ENCODE data around the gene ELMOD1.

The ELMOD1 gene

DNA sequence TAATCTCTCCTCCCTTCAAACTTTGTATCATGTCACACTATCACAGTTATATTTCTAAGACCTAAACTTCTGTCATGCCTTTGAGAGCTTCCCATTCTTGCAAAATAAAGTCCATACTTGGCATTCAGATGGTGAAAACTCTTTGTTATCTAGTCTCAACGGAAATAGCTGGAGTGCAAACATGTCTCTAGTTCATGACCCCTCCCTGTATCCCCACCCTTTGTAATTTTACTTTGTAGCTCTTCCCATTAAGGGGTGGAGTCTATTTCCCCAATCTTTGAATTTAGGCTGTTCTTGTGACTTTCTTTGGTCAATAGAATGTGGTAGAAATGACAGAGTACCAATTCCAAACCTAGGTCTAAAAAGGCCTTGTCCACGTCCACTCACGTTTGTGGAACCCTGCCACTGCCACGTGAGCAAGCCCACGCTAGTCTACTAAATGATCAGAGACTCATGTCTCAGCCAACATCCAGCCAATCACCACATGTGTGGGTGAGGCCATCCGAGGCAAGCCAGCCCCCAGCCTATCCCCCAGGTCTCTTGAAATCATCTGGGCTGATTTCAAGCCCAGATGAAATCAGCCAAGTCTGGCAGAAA lies 97.5 kb downstream of the ELMOD1 start:
- Histone ChIP-seq H3K4me3 (ENCODE audit: low read depth, low read length) (no peak overlapping the region), H2AFZ (ENCODE audit: low read length, unreplicated experiment) (no peak overlapping the region)

DNA sequence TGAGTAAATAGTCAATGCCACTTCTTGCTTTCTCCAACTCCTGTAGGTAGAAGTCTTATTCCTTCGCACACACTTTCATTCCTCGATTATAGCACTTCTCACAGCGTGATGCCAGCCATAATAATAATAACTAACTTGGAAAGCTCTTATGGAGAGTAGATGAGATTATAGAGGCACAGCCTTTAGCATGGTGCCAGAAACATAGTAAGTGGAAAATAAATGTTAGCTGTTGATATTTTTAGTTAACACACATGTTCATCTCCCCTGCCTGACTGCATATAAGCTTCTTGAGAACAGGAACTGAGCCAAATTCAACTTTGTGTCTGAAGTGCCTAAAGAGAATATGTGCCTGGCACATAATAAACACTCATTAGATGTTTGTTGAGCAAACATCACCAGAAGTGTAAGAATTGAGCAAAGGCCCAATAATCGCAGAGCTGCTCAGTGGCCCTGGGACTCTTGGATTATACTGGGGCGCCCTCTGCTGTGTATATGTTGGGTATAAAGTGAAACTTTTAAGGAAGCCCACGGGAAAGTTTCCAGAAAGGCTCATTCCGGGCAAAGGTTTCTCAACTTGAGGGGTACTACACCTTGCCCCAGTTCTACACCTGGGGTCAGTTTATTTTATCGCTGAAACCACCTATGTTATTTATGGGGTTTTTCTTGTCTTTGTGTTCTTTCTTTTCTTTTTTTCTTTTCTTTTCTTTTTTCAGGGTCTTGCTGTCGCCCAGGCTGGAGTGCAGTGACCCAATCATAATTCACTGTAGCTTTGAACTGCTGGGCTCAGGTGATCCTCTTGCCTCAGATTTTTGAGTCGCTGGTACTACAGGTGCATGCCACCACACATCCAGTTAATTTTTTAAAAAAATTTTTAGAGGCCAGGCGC lies 98.6 kb downstream of the ELMOD1 start:
- Histone ChIP-seq H3K36me3 (ENCODE audit: insufficient read depth, low read length) (no peaks in the 10 kb centered on the region), H3K27ac (ENCODE audit: low read depth, low read length) (no peak overlapping the region), H3K79me2 (ENCODE audit: control insufficient read depth, insufficient read depth, low read length, unreplicated experiment) (no peaks in the 10 kb centered on the region), H3K4me1 (ENCODE audit: control insufficient read depth, insufficient read depth, low read length, unreplicated experiment) (peaks cover 13% of the 10 kb centered on the region), H3K27me3 (ENCODE audit: insufficient read depth, low read length) (no peaks in the 10 kb centered on the region), H3K4me3 (ENCODE audit: low read depth, low read length) (no peak overlapping the region), H2AFZ (ENCODE audit: low read length, unreplicated experiment) (peak overlapping the region; percentile 45)

More for the DNA sequence above, 97.5 kb downstream of the ELMOD1 start:
- Histone ChIP-seq H3K36me3 (ENCODE audit: insufficient read depth, low read length) (no peaks in the 10 kb centered on the region), H3K27ac (ENCODE audit: low read depth, low read length) (no peak overlapping the region), H3K4me1 (ENCODE audit: control insufficient read depth, insufficient read depth, low read length, unreplicated experiment) (peaks cover 13% of the 10 kb centered on the region), H3K27me3 (ENCODE audit: insufficient read depth, low read length) (no peaks in the 10 kb centered on the region), H3K79me2 (ENCODE audit: control insufficient read depth, insufficient read depth, low read length, unreplicated experiment) (no peaks in the 10 kb centered on the region)

DNA sequence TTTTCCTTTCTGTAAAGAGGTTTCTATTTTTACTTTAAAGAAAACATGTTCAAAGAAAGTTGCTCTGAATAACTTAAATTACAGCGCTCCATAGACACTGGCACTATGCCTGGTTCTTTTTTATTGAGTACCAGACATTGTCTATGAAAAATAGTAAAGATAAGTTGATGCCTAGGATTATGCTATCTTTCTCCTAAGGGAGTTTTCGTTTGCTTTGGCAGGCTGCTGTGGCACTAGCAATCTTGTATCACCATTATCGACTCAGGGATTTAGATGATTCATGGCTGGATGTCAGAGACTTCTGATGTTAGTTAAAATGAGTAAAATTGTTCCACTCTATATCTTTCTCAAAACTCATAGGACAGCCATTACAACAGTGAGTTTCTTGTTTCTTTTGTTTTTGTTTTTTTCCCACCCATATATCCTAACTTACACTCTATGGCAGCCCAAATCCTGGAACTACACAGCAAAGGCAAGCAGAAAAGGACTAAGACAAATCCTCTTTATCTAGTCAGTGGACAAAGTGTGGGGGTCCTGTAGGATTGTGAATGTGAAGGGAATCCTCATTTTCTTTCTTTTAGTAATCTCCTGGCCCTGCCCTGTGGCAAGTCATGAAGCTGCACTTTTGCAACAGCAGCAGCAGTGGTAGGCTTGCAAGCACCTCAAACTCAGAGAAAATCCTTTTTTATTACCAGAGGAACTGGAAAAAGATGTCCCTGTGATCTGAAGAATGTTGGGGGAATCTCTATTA lies 100.2 kb downstream of the ELMOD1 start:
- Histone ChIP-seq H3K4me1 (ENCODE audit: control insufficient read depth, insufficient read depth, low read length, unreplicated experiment) (peaks cover 23% of the 10 kb centered on the region), H3K27ac (ENCODE audit: low read depth, low read length) (peak overlapping the region; percentile 48), H3K36me3 (ENCODE audit: insufficient read depth, low read length) (no peaks in the 10 kb centered on the region), H3K79me2 (ENCODE audit: control insufficient read depth, insufficient read depth, low read length, unreplicated experiment) (no peaks in the 10 kb centered on the region), H2AFZ (ENCODE audit: low read length, unreplicated experiment) (peak overlapping the region; percentile 74), H3K27me3 (ENCODE audit: insufficient read depth, low read length) (no peaks in the 10 kb centered on the region), H3K4me3 (ENCODE audit: low read depth, low read length) (peak overlapping the region; percentile 61)

DNA sequence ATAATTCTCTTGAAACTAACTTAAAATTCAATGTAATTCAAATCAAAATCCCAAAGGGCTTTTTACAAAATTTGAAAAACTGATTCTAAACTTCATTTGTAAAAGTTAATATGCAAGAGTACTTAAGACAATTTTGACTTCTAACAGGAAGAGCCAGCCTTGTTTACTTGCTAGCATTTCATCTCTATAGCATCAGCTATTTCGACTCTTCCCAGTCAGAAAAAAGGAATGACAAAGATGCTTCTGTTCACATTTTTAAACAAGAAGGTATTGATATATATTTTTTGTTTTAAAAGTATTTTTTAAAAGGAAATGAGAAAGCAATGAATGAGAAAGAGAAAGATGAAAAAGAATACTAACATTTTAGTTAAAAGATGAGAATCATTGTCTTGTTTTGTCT lies 104.5 kb downstream of the ELMOD1 start:
- H3K79me2 ChIP-seq (ENCODE audit: control insufficient read depth, insufficient read depth, low read length, unreplicated experiment) = no peaks in the 10 kb centered on the region
- peak overlapping the region; percentile 86 for H3K27ac ChIP-seq (ENCODE audit: low read depth, low read length)
- H3K36me3 ChIP-seq (ENCODE audit: insufficient read depth, low read length) = no peaks in the 10 kb centered on the region
- H2AFZ ChIP-seq (ENCODE audit: low read length, unreplicated experiment) = peak overlapping the region; percentile 51
- H3K27me3 ChIP-seq (ENCODE audit: insufficient read depth, low read length) = no peaks in the 10 kb centered on the region
- no peak overlapping the region for H3K4me3 ChIP-seq (ENCODE audit: low read depth, low read length)
- peaks cover 29% of the 10 kb centered on the region for H3K4me1 ChIP-seq (ENCODE audit: control insufficient read depth, insufficient read depth, low read length, unreplicated experiment)

DNA sequence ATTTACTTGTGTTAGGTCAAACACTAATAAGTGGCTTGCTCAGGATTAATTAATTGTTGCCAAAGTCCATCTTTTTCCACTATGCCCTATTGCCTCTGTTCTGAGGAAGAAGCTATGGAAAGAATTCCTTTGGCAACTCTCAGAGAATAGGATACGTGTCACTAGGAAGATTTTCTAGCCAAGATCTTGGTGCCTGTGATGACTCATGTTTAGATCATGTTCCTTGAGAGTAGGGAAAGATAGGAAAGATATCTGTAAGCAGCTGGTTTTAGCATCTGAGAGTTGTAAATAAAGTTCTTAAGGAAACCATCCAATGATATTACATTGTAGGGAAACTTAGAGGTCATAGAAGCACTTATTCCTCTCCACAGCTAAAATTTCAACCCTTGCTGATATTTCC lies 105.2 kb downstream of the ELMOD1 start:
- H3K36me3 ChIP-seq (ENCODE audit: insufficient read depth, low read length) = no peaks in the 10 kb centered on the region
- peak overlapping the region; percentile 86 for H3K27ac ChIP-seq (ENCODE audit: low read depth, low read length)
- H2AFZ ChIP-seq (ENCODE audit: low read length, unreplicated experiment) = peak overlapping the region; percentile 51
- peak overlapping the region; percentile 10; the same call in 1 of the 2 replicates for H3K4me3 ChIP-seq (ENCODE audit: low read depth, low read length)
- H3K4me1 ChIP-seq (ENCODE audit: control insufficient read depth, insufficient read depth, low read length, unreplicated experiment) = peaks cover 27% of the 10 kb centered on the region
- H3K79me2 ChIP-seq (ENCODE audit: control insufficient read depth, insufficient read depth, low read length, unreplicated experiment) = no peaks in the 10 kb centered on the region
- no peaks in the 10 kb centered on the region for H3K27me3 ChIP-seq (ENCODE audit: insufficient read depth, low read length)

DNA sequence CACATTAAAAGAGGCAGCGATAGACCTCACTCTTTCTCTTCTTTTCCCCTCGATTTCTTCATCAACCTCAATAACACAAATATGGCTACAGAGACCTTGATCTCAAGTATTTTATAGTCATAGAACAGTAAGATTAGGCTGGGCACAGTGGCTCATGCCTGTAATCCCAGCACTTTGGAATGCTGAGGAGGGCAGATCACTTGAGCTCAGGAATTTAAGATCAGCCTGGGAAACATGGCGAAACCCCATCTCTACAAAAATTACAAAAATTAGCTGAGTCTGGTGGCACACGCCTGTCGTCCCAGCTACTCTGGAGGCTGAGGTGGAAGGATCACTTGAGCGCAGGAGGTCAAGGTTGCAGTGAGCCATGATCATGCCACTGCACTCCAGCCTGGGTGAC lies 106.3 kb downstream of the ELMOD1 start:
- Histone ChIP-seq H3K27me3 (ENCODE audit: insufficient read depth, low read length) (no peaks in the 10 kb centered on the region), H3K4me3 (ENCODE audit: low read depth, low read length) (no peak overlapping the region), H3K4me1 (ENCODE audit: control insufficient read depth, insufficient read depth, low read length, unreplicated experiment) (peaks cover 19% of the 10 kb centered on the region), H3K27ac (ENCODE audit: low read depth, low read length) (no peak overlapping the region), H3K79me2 (ENCODE audit: control insufficient read depth, insufficient read depth, low read length, unreplicated experiment) (no peaks in the 10 kb centered on the region), H3K36me3 (ENCODE audit: insufficient read depth, low read length) (no peaks in the 10 kb centered on the region), H2AFZ (ENCODE audit: low read length, unreplicated experiment) (no peak overlapping the region)

DNA sequence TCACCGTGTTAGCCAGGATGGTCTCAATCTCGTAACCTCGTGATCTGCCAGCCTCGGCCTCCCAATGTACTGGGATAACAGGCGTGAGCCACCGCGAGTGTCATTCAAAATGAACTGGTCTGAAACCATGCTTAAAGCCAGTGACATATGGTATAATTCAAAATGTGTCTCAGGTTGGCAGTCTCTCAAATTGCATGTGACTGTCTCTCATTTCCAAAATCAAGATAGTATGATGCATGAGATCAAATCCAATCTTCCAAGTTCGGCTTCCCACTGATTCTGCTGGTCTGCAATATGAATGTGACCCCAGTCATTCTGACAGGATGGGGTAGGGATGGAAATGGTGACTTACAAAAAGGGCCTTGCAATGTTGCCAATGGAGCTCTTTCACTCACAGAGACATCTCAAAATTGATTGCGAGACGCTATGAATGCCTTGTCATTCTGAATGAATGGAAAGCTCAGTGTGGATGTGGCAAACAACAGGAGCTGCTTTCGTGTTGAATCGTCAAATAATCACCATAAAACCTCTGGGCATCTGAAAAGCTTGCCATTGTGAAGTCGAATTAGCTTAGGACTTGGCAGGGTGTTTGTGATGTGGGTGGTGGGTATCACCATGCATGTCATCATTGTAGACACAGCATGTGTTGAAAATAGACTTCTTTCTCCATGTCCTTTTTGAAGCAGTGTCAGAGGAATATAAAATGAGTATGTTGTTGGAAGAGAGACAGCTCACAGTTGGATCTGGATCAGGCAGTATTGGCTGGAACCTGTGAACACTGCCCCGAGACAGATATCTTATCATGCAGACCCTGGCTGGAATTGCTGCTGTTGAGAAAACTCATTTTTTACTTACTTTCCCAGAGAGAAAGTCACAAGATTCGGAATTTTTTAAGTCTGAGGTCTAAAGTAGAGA lies 108.7 kb downstream of the ELMOD1 start:
- no peak overlapping the region for H3K4me3 ChIP-seq (ENCODE audit: low read depth, low read length)
- no peak overlapping the region for H3K27ac ChIP-seq (ENCODE audit: low read depth, low read length)
- peaks cover 28% of the 10 kb centered on the region for H3K4me1 ChIP-seq (ENCODE audit: control insufficient read depth, insufficient read depth, low read length, unreplicated experiment)
- H3K36me3 ChIP-seq (ENCODE audit: insufficient read depth, low read length) = no peaks in the 10 kb centered on the region
- H3K79me2 ChIP-seq (ENCODE audit: control insufficient read depth, insufficient read depth, low read length, unreplicated experiment) = no peaks in the 10 kb centered on the region
- H3K27me3 ChIP-seq (ENCODE audit: insufficient read depth, low read length) = no peaks in the 10 kb centered on the region
- H2AFZ ChIP-seq (ENCODE audit: low read length, unreplicated experiment) = no peak overlapping the region

DNA sequence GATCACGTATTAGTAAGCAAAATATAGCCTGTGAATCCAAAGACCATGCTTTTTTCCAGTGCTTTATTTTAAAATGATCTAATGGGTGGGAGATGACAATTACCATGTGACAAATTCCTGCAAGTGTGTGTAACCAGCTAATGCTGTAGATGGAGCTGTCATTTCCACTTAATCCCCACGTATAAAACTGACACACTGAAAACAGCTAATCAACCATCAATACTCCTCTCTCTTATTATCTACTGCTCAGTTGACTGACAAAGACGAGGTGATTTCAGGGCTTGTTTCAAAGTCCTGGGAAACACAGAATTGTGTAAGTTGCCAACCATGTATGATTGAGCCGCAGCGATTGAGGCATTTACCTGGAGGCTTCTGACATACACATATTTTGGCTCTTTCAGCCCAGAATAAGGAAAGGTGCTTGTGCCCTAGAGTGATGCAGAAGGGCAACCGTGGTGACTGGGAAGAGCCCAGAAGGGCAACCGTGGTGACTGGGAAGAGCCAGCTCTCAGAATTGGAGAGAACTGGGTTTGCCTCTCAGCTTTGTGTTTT lies 111.2 kb downstream of the ELMOD1 start:
- Histone ChIP-seq H3K79me2 (ENCODE audit: control insufficient read depth, insufficient read depth, low read length, unreplicated experiment) (no peaks in the 10 kb centered on the region), H3K27me3 (ENCODE audit: insufficient read depth, low read length) (no peaks in the 10 kb centered on the region), H3K4me1 (ENCODE audit: control insufficient read depth, insufficient read depth, low read length, unreplicated experiment) (peaks cover 27% of the 10 kb centered on the region), H3K36me3 (ENCODE audit: insufficient read depth, low read length) (no peaks in the 10 kb centered on the region), H3K27ac (ENCODE audit: low read depth, low read length) (no peak overlapping the region), H2AFZ (ENCODE audit: low read length, unreplicated experiment) (no peak overlapping the region), H3K4me3 (ENCODE audit: low read depth, low read length) (no peak overlapping the region)

DNA sequence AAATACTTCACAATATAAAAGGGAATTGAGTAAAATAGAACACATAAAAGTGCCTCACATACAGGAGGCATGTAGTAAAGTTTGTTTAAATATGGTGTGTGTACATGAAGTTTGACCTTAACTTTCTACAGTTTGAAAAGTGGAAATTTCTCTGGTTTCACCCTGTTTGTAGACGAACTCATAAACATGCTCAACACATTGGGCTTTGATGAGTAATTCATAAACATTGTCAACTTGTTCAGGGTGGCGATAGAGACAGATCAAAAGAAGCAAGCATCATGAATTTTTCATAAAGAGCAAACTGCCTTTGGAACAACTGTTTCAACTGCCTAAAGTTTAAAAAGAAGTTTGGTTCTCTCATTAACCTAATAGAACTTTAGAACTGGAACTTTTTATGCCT lies 111.8 kb downstream of the ELMOD1 start:
- Histone ChIP-seq H3K4me3 (ENCODE audit: low read depth, low read length) (no peak overlapping the region), H3K4me1 (ENCODE audit: control insufficient read depth, insufficient read depth, low read length, unreplicated experiment) (peaks cover 27% of the 10 kb centered on the region), H3K27me3 (ENCODE audit: insufficient read depth, low read length) (no peaks in the 10 kb centered on the region), H3K27ac (ENCODE audit: low read depth, low read length) (no peak overlapping the region), H2AFZ (ENCODE audit: low read length, unreplicated experiment) (no peak overlapping the region), H3K36me3 (ENCODE audit: insufficient read depth, low read length) (no peaks in the 10 kb centered on the region), H3K79me2 (ENCODE audit: control insufficient read depth, insufficient read depth, low read length, unreplicated experiment) (no peaks in the 10 kb centered on the region)

DNA sequence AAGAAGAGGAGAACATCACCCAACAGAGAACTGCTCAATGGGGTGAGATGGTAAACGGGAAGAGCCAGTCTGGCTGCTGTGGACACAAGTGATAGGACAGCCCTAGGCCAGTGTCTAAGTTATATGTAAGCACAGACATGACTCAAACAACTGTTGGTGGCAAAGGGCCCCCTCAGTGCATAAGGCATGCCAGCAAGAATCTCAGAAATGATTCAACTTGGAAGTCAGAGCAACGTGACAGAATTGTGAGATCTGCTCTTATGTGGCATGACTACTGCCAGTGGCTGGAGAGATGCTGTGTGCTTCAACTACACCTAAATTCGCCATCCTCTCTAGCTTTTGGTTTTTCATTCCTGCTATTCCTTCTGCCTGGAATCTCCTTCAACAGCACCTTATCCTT lies 113.5 kb downstream of the ELMOD1 start:
- Histone ChIP-seq H3K27ac (ENCODE audit: low read depth, low read length) (peak overlapping the region; percentile 97), H3K4me1 (ENCODE audit: control insufficient read depth, insufficient read depth, low read length, unreplicated experiment) (peaks cover 27% of the 10 kb centered on the region), H3K79me2 (ENCODE audit: control insufficient read depth, insufficient read depth, low read length, unreplicated experiment) (no peaks in the 10 kb centered on the region), H3K27me3 (ENCODE audit: insufficient read depth, low read length) (no peaks in the 10 kb centered on the region), H2AFZ (ENCODE audit: low read length, unreplicated experiment) (peak overlapping the region; percentile 87), H3K36me3 (ENCODE audit: insufficient read depth, low read length) (no peaks in the 10 kb centered on the region), H3K4me3 (ENCODE audit: low read depth, low read length) (peak overlapping the region; percentile 44; the same call in 1 of the 2 replicates)

Measured in ACC112 (cell line).